Trophoblast cell (in vitro differentiated cells and primary cell): Measurements from ENCODE around the gene DUOXA2.

Experiments used
- DNase-seq, 2 donors: peaks; one replicate each; pipeline ENCODE4 v3.0.0-alpha.2; 2016
- H2AFZ ChIP-seq: 2 replicates; pipeline ENCODE4 v1.6.1; 2013; ENCODE audit warnings: low read length, moderate library complexity, mild to moderate bottlenecking; ENCODE audit not compliant: insufficient read depth, poor library complexity
- H2AK5ac ChIP-seq: 2 replicates; pipeline ENCODE4 v1.6.1; 2013; ENCODE audit warnings: mild to moderate bottlenecking, low read length
- H2BK120ac ChIP-seq: 2 replicates; pipeline ENCODE4 v1.6.1; 2013; ENCODE audit warnings: low read length, mild to moderate bottlenecking, moderate library complexity; ENCODE audit not compliant: insufficient read depth, poor library complexity
- H2BK12ac ChIP-seq: 2 replicates; pipeline ENCODE4 v1.6.1; 2013; ENCODE audit warnings: mild to moderate bottlenecking, low read length, moderate library complexity
- H2BK5ac ChIP-seq: 2 replicates; pipeline ENCODE4 v1.6.1; 2013; ENCODE audit warnings: low read length, low read depth, moderate library complexity, mild to moderate bottlenecking; ENCODE audit not compliant: poor library complexity
- H3K14ac ChIP-seq: 2 replicates; pipeline ENCODE4 v1.6.1; 2013; ENCODE audit warnings: mild to moderate bottlenecking, low read length
- H3K18ac ChIP-seq: 2 replicates; pipeline ENCODE4 v1.6.1; 2013; ENCODE audit warnings: mild to moderate bottlenecking, low read length
- H3K23ac ChIP-seq: 2 replicates; pipeline ENCODE4 v1.6.1; 2013; ENCODE audit warnings: low read length
- H3K27ac ChIP-seq: 2 replicates; pipeline ENCODE4 v1.5.1; 2013; ENCODE audit warnings: low read depth, mild to moderate bottlenecking, inconsistent platforms, low read length, moderate library complexity
- H3K27me3 ChIP-seq: 2 replicates; pipeline ENCODE4 v1.6.1; 2013; ENCODE audit warnings: inconsistent platforms, mild to moderate bottlenecking, low read length, moderate library complexity; ENCODE audit not compliant: insufficient read depth
- H3K36me3 ChIP-seq, 2 experiments: 1 replicate in 1 of 2; 2 replicates in 1 of 2; pipeline ENCODE4 v1.6.1; 2013; ENCODE audit warnings: low read length in 2 of 2, mild to moderate bottlenecking in 2 of 2, moderate library complexity in 1 of 2; ENCODE audit not compliant: insufficient read depth in 2 of 2, control insufficient read depth in 1 of 2
- H3K4ac ChIP-seq: 2 replicates; pipeline ENCODE4 v1.6.1; 2013; ENCODE audit warnings: low read depth, mild to moderate bottlenecking, low read length, moderate library complexity
- H3K4me1 ChIP-seq, 2 experiments: 1 replicate in 1 of 2; 2 replicates in 1 of 2; pipeline ENCODE4 v1.6.1; 2013; ENCODE audit warnings: low read length in 2 of 2, mild to moderate bottlenecking in 2 of 2, moderate library complexity in 1 of 2; ENCODE audit not compliant: insufficient read depth in 2 of 2, control insufficient read depth in 1 of 2
- H3K4me2 ChIP-seq: 2 replicates; pipeline ENCODE4 v1.6.1; 2013; ENCODE audit warnings: inconsistent platforms, mild to moderate bottlenecking, low read length, moderate library complexity
- H3K4me3 ChIP-seq: 2 replicates; pipeline ENCODE4 v1.5.1; 2013; ENCODE audit warnings: mild to moderate bottlenecking, low read depth, low read length, inconsistent platforms
- H3K79me1 ChIP-seq: one replicate; pipeline ENCODE4 v1.6.1; 2013; ENCODE audit warnings: low read length
- H3K79me2 ChIP-seq: 2 replicates; pipeline ENCODE4 v1.6.1; 2013; ENCODE audit warnings: low read length, mild to moderate bottlenecking; ENCODE audit not compliant: control insufficient read depth, insufficient read depth, poor library complexity
- H3K9ac ChIP-seq: 2 replicates; pipeline ENCODE4 v1.6.1; 2013; ENCODE audit warnings: mild to moderate bottlenecking, low read length
- H3K9me3 ChIP-seq: 2 replicates; pipeline ENCODE4 v1.6.1; 2013; ENCODE audit warnings: low read depth, mild to moderate bottlenecking, control low read depth, inconsistent platforms, low read length; ENCODE audit not compliant: insufficient read depth
- H4K12ac ChIP-seq: 2 replicates; pipeline ENCODE4 v1.6.1; 2013; ENCODE audit warnings: low read depth, mild to moderate bottlenecking, low read length, moderate library complexity
- H4K8ac ChIP-seq: 2 replicates; pipeline ENCODE4 v1.6.1; 2013; ENCODE audit warnings: low read depth, mild to moderate bottlenecking, low read length, moderate library complexity
- H4K91ac ChIP-seq: one replicate; pipeline ENCODE4 v1.6.1; 2013; ENCODE audit warnings: low read depth, mild to moderate bottlenecking, low read length, moderate library complexity
- WGBS: extraction: QIAGEN DNeasy Blood & Tissue Kit; methylation state at CpG from one replicate; pipeline ENCODE4 v1.1.7; 2013; ENCODE audit warnings: missing lambda C conversion rate; ENCODE audit not compliant: insufficient read length, insufficient coverage; ENCODE audit errors: extremely low coverage; 5-methylcytosine and 5-hydroxymethylcytosine counted together

The DUOXA2 gene

GRCh38 chr15:45093013-45093412 lies 21.1 kb upstream of the DUOXA2 start:
- H3K23ac ChIP-seq = no peak overlapping the region
- H3K79me1 ChIP-seq = no peaks in the 10 kb centered on the region
- no peak overlapping the region for H2AK5ac ChIP-seq
- no peak overlapping the region for H3K4me3 ChIP-seq
- H3K4ac ChIP-seq = no peak overlapping the region
- no peaks in the 10 kb centered on the region for H3K27me3 ChIP-seq
- no peak overlapping the region for H2BK12ac ChIP-seq
- peaks cover 2% of the 10 kb centered on the region for H3K9me3 ChIP-seq
- H4K12ac ChIP-seq = no peak overlapping the region
- no peak overlapping the region for H3K9ac ChIP-seq
- DNase-seq = no peak
- no peaks in the 10 kb centered on the region for H3K79me2 ChIP-seq
- H3K4me2 ChIP-seq = no peak overlapping the region
- no peak overlapping the region for H4K91ac ChIP-seq
- no peak overlapping the region for H4K8ac ChIP-seq
- no peaks in the 10 kb centered on the region for H3K36me3 ChIP-seq
- no peak overlapping the region for H2BK5ac ChIP-seq
- no peak overlapping the region for H3K18ac ChIP-seq
- no peak overlapping the region for H2AFZ ChIP-seq
- no CpG with 5 or more reads among the region's 4 CpGs for WGBS
- no peak overlapping the region for H2BK120ac ChIP-seq
- H3K14ac ChIP-seq = no peak overlapping the region
- no peak overlapping the region for H3K27ac ChIP-seq
- H3K4me1 ChIP-seq = no peaks in the 10 kb centered on the region

- H3K4me3 ChIP-seq = no peak overlapping the region
- H2AFZ ChIP-seq = no peak overlapping the region
- no CpG with 5 or more reads among the region's 11 CpGs for WGBS
- H3K4ac ChIP-seq = no peak overlapping the region
- no peak overlapping the region for H2AK5ac ChIP-seq
- H4K12ac ChIP-seq = no peak overlapping the region
- H4K91ac ChIP-seq = no peak overlapping the region
- H3K9ac ChIP-seq = no peak overlapping the region
- H3K14ac ChIP-seq = no peak overlapping the region
- no peak overlapping the region for H3K23ac ChIP-seq
- no peak overlapping the region for H3K18ac ChIP-seq
- H2BK120ac ChIP-seq = no peak overlapping the region
- H2BK5ac ChIP-seq = no peak overlapping the region
- H4K8ac ChIP-seq = no peak overlapping the region
- no peaks in the 10 kb centered on the region for H3K27me3 ChIP-seq
- H2BK12ac ChIP-seq = no peak overlapping the region
- DNase-seq = no peak
- no peak overlapping the region for H3K27ac ChIP-seq
- no peak overlapping the region for H3K4me2 ChIP-seq
- H3K9me3 ChIP-seq = peaks cover 2% of the 10 kb centered on the region
- no peaks in the 10 kb centered on the region for H3K79me1 ChIP-seq
- no peaks in the 10 kb centered on the region for H3K36me3 ChIP-seq
- no peaks in the 10 kb centered on the region for H3K79me2 ChIP-seq
- no peaks in the 10 kb centered on the region for H3K4me1 ChIP-seq
Observed at GRCh38 chr15:45093622-45094357, 20.3 kb upstream of the DUOXA2 start.

GRCh38 chr15:45094358-45094730 lies 19.8 kb upstream of the DUOXA2 start:
- no peak overlapping the region for H3K9ac ChIP-seq
- H3K14ac ChIP-seq = no peak overlapping the region
- H4K8ac ChIP-seq = no peak overlapping the region
- no peak overlapping the region for H3K4ac ChIP-seq
- H3K23ac ChIP-seq = no peak overlapping the region
- H3K4me3 ChIP-seq = no peak overlapping the region
- H2AFZ ChIP-seq = no peak overlapping the region
- no peak overlapping the region for H4K91ac ChIP-seq
- H3K79me2 ChIP-seq = no peaks in the 10 kb centered on the region
- no peaks in the 10 kb centered on the region for H3K27me3 ChIP-seq
- no peak for DNase-seq
- H3K9me3 ChIP-seq = peaks cover 2% of the 10 kb centered on the region
- H2BK5ac ChIP-seq = no peak overlapping the region
- H3K27ac ChIP-seq = no peak overlapping the region
- H2BK12ac ChIP-seq = no peak overlapping the region
- WGBS = no CpG with 5 or more reads among the region's 9 CpGs
- H4K12ac ChIP-seq = no peak overlapping the region
- no peak overlapping the region for H3K18ac ChIP-seq
- no peaks in the 10 kb centered on the region for H3K4me1 ChIP-seq
- no peak overlapping the region for H2AK5ac ChIP-seq
- H3K4me2 ChIP-seq = no peak overlapping the region
- no peaks in the 10 kb centered on the region for H3K36me3 ChIP-seq
- no peak overlapping the region for H2BK120ac ChIP-seq
- no peaks in the 10 kb centered on the region for H3K79me1 ChIP-seq

GRCh38 chr15:45095661-45096060 lies 18.5 kb upstream of the DUOXA2 start:
- H3K27ac ChIP-seq = no peak overlapping the region
- no peaks in the 10 kb centered on the region for H3K4me1 ChIP-seq
- H2AK5ac ChIP-seq = no peak overlapping the region
- no peak overlapping the region for H4K8ac ChIP-seq
- peaks cover 2% of the 10 kb centered on the region for H3K9me3 ChIP-seq
- no peak overlapping the region for H2BK120ac ChIP-seq
- WGBS = no CpG with 5 or more reads among the region's 11 CpGs
- H3K18ac ChIP-seq = no peak overlapping the region
- no peaks in the 10 kb centered on the region for H3K79me2 ChIP-seq
- H3K79me1 ChIP-seq = no peaks in the 10 kb centered on the region
- H3K27me3 ChIP-seq = no peaks in the 10 kb centered on the region
- H2AFZ ChIP-seq = no peak overlapping the region
- no peak overlapping the region for H3K4ac ChIP-seq
- no peak overlapping the region for H3K4me2 ChIP-seq
- H3K36me3 ChIP-seq = no peaks in the 10 kb centered on the region
- no peak overlapping the region for H3K4me3 ChIP-seq
- H2BK5ac ChIP-seq = no peak overlapping the region
- H2BK12ac ChIP-seq = no peak overlapping the region
- no peak overlapping the region for H4K12ac ChIP-seq
- no peak overlapping the region for H3K9ac ChIP-seq
- H3K23ac ChIP-seq = no peak overlapping the region
- DNase-seq = no peak
- H4K91ac ChIP-seq = no peak overlapping the region
- no peak overlapping the region for H3K14ac ChIP-seq
